Activated CD8-positive, alpha-beta memory T cell treated with anti-CD3 and anti-CD28 coated beads, Interleukin-2, amount 50 U/mL, for 48 hours (primary cell): ENCODE results near the gene RCAN2.

Experiments used
- DNase-seq: peaks from one replicate; pipeline ENCODE4 v3.0.0-alpha.2; 2020

RCAN2 gene

DNA sequence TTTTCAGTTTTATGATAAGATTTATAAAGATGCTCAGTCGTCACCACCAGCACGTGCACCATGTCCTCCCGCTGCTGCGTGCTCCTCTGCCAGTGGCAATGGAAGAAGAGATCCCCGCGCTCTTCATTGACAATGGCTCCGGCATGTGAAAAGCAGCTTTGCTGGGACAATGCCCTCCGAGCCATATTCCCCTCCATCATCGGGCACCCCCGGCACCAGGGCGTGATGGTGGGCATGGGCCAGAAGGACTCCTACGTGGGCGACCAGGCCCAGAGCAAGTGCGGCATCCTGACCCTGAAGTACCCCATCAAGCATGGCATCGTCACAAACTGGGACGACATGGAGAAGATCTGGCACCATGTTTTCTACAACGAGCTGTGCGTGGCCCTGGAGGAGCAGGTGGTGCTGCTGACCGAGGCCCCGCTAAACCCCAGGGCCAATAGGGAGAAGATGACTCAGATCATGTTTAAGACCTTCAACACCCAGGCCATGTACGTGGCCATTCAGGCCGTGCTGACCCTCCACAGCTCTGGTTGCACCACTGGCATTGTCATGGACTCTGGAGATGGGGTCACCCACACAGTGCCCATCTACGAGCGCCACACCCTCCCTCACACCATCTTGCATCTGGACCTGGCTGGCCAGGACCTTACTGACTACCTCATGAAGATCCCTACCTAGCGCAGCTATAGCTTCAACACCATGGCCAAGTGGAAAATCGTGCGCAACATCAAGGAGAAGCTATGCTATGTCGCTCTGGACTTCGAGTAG is 286.2 kb downstream of the RCAN2 start:
- no peak for DNase-seq

GRCh38 chr6:46203391-46204177 is 287.7 kb downstream of the RCAN2 start:
- no peak for DNase-seq

DNA sequence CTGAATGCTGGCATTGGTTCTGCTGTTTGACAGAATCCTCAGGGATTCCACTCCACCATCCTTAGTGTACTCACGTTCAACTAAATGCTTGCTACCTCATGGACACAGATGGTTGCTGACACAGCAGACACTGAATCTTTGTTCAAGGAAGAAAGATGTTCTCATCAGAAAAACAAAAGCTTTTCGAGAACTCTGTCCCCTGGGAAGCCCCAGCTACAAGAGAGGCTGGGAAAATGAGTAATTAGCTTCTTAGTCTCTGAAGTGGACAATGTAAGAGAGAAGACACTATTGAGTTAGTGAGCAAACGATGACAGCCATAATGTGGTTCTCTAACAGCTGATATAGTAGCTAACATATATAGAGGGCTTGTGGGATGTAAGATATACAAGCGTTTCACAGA is 289.5 kb downstream of the RCAN2 start:
- DNase-seq = no peak

DNA sequence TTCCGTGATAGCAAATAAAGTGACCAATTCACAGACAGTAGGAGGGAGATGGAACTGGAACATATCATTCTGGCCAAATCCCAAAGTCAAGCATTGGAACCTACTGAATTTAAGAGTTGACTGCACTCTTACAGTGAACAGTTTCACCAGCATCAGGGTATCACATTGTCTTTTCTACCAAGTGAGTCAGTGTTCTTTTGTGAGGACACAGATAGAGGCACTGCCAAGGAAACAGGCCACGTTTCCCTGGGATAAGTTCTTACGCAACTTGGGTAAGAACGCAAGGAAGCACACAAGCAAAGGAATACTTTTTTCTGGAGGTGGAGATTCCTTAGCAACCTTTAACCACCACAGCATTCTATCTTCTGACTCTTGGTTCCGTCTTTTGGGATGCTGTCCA is 291.9 kb downstream of the RCAN2 start:
- no peak for DNase-seq

DNA sequence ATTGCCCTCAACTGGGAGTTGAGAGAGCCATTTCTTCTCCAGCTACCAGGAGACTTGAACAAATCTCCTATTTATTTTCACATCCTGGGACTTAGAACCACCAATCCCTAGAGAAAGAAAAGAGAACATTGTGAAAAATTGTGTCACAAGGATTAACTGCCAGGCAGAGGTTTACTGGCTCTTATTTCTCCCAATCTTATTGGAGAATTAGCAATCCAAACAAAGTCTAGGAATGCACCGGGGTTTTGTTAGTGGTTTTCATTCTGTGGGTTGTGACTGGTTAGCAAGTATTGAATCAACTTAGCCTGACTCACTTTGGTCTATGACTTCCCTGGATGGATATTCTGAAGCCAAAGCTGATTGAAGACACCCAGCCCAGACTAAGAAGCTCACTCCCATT is 299.3 kb downstream of the RCAN2 start:
- no peak for DNase-seq

DNA sequence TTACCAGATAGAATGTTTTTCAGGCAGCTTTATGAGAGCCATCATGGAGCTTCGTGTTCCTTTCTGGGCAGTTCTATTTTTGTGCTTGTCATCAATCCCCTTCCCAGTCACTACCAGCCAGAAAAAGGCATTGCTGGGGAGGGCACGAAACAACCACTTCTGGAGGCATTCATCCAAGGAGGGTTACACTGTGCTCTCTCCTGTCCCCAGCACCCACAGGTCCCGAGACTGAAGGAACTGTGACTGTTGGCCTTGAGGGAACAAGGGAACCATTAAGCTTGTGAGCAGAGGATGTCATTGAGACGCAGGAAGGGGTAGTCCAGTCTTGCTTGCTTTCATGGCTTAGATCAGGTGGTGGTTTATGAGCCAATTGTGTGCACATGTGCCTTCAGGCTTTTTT is 300.4 kb downstream of the RCAN2 start:
- no peak for DNase-seq

GRCh38 chr6:46189726-46190125 is 301.5 kb downstream of the RCAN2 start:
- DNase-seq = no peak

DNA sequence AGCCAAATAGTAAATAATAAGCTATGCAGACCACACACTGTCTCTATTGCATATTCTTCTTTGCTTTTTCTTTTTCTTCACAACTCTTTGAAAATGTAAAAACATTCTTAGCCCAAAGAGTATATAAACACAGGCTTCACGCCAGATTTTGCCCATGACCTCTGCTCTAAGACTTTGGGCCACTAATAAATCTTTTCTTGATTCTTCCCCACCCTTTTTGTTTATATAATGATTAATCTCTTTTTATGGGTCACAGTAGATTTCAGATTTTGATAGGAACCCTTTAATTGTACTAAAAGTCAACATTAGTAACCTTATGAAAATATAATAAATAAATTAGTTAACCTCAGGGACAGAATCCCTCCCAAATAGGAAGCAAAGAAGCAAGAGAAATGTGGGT is 304.7 kb downstream of the RCAN2 start:
- no peak for DNase-seq

GRCh38 chr6:46184114-46184513 is 307.1 kb downstream of the RCAN2 start:
- DNase-seq = no peak

DNA sequence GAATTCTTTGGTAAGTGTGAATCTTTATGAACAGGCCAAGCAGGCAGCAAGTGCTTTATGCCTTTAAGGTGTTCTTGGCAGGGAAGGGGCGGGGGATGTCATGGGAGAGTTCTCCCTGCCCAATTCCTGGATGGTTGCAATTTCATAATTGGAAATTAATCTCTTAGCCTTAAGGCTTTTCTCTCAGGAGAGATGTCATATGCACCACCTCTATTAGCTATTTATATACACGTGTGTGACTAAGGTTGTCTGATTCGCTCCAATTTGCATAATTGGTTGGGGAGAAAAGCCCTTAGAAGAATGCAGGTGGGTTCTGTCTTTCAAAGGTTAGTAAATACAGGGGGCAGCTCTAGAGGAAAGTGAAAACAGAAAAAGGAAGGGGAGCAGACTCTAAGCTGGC is 315.3 kb downstream of the RCAN2 start:
- no peak for DNase-seq

- DNase-seq = no peak
Observed at GRCh38 chr6:46175446-46175845, 315.8 kb downstream of the RCAN2 start.

DNA sequence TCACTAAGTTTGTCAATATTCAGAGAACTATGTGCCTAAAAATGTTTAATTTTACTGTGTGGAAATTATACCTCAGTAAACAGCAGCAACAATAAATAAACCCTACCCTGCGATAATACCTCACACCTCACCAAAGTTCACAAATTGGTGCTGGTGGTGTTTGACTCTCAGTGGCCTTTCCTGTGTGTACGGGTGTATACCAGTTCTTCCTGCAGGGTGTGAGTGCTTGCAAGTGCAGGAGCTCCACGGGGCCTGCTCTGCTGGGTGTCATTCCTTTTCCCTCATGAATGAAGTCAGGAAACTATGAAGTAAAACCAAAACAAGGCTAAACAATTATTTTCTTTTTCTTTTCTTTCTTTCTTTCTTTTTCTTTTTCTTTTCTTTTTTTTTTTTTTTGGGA is 316.3 kb downstream of the RCAN2 start:
- no peak for DNase-seq

DNA sequence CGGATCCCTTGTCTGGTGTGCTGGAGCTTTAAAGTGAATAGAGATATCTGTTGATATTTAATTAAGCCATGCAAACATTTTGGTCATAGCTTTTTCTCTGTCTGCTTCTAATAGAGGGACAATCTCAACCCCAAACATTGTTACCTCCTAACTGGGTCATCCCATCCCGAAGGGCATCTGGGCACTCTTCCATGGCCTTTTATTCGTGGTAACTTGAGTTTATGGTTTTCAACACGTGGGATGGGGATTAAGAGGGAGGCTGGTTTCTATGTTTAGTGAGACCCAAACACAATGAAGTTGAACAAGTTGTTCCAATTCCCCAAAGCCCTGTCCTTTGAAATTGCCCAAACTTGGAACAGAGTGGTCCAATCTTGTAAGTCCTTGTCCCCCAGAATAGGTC is 319.1 kb downstream of the RCAN2 start:
- no peak for DNase-seq
